ENCODE results near the gene VDR.

VDR gene

DNA sequence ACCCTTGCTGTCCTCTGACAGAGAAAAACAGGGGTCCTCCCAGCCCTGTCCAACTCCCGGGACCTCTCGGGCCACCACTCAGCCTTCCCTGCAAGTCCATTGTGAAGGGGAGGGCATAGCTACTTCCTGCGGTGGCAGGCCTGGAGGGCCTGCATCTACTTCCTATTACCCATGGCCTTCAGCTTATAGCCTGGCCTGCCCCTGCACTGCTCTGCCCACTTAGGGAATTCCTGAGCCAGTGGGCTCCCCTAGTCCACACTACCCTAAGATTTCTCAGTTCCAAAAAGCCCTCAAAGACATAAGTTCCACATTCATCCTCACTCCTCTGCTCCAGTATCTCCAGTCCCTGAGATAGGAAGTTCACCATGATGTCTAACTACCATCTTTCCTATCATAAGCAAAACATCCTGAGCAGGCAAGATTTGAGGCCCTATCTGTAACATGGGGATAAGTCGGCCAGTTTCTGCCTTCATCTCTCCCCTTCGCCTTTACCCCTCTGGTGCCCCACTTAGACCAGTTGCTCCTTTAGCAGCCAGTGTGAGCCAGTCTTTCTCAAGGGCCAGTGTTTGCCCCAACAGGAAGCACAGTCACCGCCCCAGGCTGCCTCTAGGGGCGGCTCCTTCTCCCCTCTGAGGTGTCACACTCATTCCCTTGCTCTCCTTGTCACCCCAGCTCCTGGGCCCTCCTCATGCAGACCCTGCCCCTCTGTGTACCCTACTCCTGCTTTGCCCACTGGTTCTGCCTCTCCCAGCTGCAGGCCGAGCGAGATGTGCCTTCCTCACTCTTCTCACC is 96.0 kb downstream of the VDR start:
- peak; percentile 83 for DNase-seq

DNA sequence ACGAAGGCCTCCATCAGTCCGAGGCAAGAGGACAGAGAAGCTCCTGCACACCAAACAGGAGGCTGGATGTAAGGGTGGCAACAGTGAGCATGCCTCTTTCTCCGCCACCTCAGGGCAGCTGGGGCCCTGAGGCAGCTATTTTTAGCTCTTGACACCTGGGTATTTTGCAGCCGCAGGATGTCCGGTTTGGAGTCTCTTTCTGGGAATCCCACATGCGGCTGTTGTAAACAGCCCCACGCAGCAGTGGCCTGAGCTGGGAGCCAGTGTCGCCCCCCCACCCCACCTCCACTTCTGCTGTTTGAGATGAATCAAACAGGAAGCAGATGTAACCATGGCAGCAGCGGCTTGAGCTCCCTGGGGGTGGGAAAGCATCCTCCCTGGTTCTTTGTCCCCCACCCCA is 96.7 kb downstream of the VDR start:
- peak; percentile 91 for DNase-seq

DNA sequence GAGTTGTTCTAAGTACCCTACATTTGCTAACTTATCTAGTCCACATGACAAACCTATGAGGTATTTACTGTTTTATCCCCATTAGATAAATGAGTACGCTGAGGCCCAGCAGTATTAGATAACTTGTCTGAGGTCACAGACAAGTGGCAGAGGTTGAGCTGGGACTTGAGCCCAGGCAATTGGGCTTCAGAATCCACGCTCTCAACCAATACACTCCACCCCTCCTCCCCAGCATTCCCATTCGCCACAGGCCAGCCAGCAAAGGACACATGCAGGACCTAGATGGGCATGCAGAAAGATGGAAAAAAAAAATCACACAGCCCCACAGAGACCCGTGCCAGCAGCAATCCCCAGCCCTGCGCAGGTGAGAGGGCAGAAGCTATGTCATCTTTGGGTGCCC is 97.5 kb downstream of the VDR start:
- DNase-seq: no peak

DNA sequence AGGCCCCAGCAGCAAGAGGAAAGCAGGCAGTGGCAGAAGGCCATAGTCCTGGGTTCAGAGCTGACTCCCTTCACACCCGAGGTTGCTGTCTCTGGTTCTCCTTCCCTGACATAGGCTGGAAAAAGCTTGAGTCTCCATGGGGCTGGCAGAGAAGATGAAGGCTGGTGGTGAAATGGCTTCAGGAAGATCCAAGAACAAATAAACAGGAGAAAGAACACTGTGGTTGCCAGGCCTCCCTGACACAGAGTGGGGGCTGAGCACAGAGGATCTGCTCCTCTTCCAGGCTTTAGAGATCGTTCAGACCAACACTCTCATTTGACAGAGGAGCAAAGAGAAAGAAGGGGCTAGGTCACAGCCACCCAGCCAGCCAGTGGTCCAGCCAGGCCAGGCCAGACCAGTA is 99.4 kb downstream of the VDR start:
- no peak for DNase-seq

DNA sequence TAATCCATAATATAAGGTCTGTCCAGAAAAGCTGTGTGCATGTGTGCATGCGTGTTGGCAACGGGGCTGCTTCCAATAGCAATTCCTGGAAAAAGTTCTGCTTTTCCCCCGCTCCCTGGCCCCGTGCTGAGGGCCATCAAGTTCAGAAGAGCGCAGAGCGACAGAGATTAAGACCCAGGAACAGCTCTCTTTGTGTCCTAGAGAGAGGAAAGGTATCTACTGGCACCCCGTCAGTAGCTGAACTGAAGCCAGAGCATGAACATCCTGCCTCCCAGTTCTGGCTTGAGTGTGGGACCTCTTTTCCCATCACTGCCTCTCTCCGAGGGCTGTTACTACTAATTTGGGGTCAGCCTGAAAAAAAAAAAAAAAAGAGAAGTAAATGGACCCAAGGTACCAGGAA is 100.6 kb downstream of the VDR start:
- DNase-seq: no peak

DNA sequence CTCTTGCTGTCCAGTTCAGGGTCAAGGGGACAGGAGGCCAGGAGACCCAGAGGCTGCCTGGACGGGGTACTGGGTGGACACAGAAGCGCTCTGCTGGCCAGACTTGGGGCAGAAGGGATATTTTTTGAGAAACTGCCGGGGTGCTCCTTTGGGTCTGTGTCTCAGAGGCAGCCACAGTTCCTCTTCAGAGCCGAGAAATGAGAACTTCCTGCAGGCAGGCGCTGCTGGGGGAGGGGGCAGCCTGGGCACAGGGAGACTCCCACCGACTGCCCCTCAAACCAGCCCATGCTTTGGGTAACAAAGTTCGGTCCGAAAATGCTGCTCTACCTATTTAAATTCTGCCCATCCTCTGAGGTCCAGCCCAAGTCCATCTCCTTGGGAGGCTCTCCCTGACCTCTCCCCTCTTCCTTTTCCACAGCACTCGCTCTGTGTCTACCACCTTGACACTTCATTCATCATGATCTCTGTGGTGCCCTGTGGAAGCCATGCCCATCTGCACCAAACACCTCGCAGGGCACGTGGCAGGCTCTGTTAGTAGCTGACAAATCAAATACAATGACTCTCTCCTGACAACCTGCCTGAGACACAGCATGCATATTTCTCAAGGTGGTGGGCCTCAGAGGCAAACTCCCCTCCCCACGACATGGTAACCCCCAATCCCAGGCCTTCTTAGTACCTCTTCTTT is 101.5 kb downstream of the VDR start:
- no peak for DNase-seq

DNA sequence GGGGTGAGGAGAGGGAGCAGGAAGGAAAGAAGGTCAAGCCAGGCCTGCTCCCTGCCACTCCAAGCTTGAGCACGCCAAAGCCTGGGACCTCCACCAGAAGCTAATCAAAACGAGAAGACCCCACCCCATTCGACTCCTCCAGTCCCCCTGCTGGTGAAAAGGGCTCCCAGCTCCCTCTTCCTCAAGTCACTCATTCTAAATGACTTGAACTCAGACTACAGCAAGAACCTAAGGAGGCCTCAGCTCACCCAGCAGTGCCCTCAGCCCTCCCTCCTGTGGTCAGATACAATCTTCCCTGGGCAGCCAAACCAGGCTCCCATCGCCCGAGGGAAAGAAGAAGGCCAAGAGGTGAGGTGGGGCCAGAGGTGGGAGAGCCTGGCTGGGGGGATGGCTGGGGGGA is 102.5 kb downstream of the VDR start:
- no peak for DNase-seq

DNA sequence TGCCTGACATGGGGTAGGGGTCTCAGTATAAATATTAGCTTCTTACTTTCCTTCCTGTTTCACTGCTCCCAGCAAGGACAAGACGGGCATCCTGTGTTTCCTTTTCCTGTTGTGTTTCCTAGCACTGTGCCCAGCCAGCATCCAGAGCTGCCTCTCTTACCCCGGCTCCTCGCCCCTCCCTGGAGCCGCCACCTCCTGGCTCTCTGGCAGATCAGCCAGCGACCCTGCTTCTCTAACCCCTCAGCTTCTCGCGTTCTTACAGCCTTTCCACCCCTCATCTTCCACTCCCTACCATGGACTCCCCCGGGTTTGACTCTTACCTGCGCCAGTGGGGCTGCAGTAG is 102.9 kb downstream of the VDR start:
- no peak for DNase-seq

DNA sequence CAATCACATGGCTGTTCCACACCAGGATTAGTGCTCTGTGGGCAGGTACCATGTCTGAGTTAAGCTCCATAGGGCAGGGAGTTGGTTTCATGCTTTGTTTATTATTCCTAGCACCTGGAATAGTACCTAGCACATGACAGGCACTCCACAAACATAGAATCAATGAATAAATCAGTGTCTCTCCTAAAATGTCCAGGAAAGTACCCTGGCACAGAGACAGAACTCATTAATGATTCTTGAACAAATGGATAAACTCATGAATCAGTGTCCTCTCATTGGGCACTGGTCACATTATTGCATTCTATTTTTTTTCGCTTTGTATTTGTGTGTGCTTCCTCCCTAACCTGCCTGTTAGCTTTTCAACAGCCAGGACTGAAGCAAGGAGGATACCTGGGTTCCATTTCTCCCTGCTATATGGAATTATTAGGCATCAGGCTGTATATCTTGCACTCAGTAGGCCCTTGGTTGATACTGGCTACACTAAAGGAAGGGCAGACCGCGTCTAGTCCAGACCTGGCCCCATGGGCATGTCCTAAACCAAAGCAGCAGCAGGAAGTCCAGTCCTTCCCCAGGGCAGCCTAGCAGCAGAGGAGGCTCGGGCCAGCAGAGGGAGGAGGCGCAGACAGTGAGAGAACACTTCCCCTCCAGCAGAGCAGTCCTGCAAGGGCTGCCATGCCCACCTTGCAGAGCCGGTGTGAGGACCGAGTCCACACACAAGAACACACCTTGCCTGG is 103.5 kb downstream of the VDR start:
- DNase-seq: no peak

DNA sequence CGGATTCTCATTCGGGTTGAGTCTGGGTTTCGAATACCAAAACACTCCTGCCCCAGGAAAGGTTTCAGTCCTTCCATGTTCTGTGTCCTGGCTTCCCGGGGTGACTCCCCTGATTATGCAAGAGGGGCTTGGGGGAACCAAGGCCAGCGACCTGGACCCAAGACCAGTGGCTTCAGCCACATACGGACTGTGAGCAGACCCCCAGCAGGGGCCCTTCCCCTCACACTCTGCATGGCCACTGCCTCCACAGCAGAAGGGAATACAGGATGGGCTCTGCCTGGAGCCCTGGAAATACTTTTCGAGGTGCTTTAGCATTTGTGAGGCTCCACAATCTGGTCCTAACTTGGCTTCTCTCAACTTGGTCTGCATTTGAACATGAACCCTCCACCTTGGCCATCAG is 104.2 kb downstream of the VDR start:
- DNase-seq: no peak

DNA sequence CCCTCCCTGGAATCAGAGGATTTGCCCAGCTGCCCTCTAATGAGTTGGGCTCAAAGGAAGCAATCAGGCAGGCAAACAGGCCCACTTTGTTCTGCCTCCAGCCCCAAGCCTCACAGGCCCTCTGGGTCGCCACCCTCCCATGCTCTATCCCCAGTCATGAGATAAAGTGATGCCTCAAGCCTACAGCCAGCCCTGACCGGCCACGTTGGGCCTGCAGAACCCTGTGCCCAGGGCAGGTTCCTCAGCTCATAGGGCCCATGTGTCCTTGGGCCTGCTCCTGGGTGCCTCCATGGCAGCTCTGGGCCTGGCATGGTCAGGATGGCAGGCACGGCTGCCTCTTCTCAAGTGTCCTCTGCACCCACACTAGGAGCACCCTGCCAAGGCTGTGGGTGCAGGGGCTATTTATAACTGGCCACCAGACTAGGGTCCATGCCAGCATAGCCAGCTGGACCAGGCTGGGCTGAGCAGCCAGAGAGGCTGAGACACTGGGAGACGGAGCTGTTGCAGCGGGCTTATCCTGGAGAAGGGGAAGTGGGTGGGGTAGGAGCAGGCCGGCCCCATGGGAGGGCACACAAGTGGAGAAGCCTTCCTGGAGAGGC is 105.3 kb downstream of the VDR start:
- no peak for DNase-seq

DNA sequence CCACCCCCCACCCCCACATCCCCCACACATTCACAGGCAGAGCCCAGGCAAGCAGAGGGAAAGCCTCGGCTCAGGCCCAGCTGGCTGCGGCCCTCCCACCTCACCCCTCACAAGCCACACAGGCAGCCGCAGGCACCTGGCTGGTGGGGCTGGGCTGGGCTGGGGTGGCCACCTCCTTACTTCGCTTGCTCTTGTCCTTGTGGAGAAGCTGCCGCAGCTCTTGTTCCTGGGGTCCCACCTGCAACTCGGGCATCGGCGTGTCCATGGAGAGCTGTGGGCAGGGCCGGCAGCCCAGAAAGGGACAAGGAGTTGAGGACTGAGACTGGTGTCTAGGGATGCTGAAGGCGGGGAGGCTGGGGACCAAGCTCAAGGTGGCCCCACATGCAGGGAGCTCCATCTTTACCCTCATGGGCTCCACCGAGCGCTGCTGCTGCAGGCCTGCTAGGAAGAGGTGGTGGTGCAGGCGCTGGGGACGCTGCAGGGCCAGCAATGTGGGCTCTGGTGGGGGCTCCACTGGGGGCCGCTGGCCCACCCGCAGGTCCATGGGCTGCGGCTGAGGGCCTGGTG is 106.3 kb downstream of the VDR start:
- no peak for DNase-seq

DNA sequence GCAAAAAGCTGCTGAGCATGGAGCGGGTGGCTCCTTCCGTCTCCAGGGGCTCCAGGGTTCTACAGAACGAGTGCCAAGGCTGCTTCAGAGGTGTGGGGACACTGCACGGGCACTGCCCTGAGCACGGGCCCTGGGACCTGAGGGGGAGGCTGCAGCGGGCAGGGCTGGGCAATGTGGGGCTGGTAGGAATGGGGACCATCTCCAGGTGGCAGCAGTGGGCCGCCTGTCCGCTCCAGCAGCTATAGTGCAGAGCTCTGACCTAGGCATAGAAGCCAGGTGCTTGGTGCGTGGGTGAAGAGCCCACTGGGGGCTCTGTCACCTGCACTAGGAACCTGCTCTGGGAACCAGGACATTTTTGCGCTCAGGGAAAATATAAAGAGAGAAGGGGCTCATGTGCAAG is 107.4 kb downstream of the VDR start:
- DNase-seq: peak; percentile 71

DNA sequence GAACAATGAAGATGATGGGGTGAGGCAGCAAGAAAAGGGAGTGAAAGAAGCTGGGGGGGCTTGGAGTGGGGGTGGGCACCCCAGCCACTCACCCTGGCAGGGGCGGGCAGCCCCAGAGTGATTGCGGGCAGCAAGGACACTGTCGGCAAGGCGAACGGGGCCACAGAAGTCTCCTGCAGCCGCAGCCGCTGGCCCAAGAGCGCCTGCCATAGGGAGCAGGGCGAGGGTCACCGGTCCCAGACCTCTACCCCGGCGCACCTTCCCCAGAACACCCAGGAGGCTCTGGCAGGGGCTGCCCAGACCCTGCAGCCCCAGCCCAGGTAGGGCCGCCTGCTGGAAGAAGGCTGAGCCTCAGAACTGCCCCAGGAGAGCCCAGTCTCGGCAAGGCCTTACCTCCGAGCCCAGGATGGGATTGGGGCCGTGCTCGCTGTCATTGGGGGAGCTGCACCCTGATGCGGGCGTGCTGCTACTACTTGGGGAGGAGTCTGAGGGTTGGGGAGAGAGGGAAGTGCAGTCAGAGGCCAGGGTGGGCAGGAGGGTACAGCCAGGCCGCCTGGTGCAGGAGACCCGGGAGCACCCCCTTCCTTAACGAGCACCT is 108.9 kb downstream of the VDR start:
- no peak for DNase-seq

DNA sequence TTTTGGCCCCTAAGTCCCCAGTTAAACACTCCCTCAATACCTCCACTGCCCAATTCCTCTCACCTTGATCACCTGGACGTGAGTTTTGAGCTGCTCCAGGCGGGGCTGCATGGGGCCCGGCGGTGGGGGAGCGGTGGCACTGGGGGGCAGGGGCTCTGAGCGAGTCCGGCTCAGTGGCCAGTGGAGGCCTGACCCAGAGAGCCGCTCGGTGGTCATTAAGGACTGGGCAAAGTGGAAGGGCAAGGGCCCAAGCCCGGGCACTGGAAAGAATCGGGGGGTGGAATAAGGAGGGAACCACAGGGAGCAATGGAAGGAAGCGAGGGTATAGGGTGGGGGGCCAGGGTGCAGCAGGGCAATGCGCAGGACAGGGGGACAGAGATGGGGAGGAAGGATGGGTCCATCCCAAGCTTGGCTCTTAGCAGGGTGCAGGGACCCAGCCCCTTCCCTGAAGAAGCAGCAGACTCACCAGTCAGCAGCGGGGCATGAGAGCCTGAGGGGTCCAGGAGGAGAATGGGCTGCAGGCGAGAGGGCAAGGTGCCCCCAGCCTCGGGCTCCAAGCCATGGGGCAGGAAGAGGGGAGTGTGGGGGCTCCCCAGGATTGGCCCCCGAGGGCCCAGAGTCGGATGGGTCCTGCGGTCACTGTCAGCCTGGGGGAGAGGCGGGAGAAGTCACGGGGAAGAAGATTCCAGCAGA is 109.5 kb downstream of the VDR start:
- DNase-seq: no peak

DNA sequence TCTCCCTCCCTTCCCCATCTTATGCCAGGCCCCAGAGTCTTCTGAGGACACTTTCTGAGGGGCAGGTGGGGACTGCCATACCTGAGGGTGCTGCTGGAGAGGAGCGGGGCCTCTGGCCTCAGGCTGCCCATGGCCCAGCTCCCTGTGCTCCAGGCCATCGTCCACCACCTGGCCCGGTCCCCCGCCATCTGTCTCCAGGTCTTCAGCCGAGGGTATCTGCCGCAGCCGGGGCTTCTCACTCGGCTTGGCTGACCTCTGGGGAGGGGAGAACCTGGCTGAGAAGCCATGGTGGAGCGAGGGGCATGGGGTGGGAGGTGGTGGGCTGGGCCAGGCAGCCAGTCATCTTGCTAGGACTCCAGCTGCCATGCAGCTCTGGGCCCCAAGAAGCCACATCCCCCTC is 110.1 kb downstream of the VDR start:
- DNase-seq: no peak

DNA sequence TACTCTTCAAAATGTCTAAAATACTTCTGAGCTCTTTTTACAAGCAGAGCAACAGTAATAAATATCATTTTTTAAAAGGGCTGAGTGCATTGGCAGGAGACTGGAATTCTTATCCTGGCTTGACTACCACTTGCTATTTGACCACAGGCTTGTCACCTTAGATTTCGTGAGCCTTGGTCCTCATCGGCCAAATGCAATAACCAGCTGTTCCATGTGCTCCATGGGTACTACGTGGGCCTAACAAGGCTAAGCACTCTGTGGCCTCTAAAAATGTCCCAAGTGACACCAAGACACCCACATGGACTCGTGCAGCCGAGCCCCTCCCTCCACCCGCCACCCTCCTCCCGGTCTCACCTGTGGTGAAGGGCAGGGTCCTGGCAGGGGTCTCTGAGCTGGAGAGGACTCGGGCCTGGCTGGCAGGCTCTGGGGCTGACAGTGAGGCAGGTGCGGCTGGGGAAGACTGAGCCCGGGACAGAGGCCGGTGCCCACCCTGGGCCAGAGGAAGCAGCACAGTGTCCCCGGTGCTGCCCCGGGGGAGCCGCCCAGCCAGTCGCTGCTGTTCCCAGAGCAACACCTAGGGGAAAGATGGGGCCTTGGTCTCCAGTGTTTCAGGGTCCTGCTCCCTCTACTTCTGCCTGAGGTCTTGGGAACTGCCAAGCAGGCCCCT is 111.6 kb downstream of the VDR start:
- no peak for DNase-seq

DNA sequence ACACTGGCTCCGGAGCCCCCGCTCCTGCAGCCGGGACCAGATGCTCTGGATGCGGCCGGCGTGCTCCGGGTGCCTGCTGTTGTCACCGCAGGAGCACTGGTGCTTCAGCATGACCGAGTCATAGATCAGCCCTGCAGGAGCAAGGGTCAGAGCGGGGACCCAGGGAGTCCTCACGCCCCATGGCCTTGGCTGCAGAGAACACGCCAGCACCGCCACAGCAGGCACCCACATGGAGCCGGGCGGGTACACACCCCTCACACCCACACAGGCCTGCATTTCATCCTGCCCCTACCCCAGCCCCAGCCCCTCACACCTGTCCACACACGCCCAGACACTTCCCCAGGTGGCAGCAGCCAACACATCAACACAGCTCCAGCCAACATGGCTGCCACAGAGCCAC is 112.9 kb downstream of the VDR start:
- no peak for DNase-seq
